Fibroblast of skin of right biceps (primary cell): ENCODE data around the gene TMEM51.

Experiments used
- DNase-seq: peaks from one replicate; pipeline ENCODE4 v3.0.0-alpha.2; 2013

The TMEM51 gene

DNA sequence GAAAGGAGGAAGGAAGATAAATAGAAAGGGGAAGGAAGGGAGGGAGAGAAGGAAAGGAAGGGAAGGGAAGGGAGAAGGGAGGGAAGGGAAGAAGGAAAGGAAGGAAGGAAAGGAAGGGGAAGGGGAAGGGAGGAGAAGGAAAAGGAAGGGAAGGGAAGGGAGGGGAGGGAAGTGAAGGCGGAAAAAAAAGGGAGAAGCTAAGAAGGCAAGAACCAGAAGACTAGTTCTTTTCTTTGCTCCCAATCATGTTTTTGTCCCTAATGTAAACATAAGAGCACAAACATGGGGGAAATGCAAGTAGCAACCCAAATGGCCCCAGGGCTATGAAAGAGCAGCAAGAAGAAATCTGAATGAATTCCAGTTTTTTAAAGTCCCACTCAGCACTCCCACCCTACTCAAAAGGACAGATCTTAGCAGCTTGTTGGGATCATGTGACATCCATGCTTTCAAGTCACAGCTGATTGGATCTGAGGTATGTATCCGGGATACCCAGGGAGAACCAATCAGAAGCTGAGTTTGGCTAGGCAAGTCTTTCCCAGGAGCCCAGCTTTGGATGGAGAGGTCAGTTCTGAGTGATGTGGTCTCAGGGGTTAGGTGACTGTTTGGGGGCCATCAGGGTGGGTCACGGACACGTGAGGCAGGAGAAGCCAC is 69.2 kb downstream of the TMEM51 start:
- DNase-seq: no peak

DNA sequence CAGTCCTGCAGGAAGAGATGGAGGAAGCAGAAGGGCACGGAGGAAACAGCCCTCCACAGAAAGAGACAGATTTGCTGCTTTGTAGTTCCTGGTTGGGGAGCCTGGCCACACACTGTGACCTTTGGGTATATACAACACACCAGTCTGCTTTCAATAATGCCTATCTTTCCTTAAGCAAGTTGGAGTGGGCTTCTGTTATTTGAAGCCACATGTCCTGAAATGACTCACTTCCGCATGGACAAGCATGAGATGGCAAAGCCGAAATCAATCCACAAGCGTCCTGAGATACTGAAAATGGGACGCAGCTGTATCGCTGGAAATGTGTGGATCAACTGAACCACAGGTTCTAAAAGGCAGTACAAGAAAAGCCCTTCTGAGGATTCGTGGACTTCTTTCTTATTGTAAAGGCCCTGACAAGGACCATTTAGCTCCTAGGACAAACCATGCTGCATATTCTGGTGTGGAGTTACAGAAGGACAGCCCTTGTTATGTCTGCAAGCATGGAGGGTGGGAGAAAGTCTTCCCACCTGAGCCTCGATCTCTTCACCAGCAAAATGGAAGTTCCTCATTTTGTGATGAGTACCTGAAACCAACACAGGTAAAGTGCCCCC is 70.8 kb downstream of the TMEM51 start:
- no peak for DNase-seq

DNA sequence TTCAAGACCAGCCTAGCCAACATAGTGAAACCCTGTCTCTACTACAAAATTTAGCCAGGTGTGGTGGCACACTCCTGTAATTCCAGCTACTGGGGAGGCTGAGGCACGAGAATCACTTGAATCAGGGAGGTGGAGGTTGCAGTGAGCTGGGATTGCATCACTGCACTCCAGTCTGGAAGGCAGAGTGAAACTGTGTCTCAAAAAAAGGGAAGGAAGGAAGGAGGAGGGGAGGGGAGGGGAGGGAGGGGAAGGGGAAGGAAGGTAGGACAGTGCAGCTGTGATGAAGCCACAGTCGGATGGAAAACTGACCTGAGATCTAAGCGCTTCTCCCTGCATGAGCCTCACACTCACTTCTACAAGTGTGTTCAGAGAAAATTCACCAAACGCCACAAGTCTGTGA is 71.4 kb downstream of the TMEM51 start:
- DNase-seq: no peak

DNA sequence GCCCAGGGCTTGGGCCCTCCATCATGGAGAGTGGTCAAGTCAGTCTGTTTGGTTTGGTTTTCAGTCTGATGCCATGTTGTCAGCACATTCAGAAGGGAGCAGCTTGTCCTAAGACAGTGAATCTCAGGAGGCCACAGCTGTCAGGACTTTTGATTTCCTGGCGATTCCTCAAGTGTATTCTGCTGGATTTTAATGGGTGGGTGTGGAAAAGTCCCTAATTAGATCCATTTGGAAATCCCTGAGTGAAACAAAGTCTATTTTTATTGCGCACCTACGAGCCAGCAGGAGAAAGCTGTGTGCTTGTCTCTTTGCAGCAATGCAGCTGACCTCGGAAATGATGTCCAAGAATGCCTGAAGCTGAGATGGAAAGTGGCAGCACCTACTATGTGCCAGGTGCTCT is 71.9 kb downstream of the TMEM51 start:
- no peak for DNase-seq

DNA sequence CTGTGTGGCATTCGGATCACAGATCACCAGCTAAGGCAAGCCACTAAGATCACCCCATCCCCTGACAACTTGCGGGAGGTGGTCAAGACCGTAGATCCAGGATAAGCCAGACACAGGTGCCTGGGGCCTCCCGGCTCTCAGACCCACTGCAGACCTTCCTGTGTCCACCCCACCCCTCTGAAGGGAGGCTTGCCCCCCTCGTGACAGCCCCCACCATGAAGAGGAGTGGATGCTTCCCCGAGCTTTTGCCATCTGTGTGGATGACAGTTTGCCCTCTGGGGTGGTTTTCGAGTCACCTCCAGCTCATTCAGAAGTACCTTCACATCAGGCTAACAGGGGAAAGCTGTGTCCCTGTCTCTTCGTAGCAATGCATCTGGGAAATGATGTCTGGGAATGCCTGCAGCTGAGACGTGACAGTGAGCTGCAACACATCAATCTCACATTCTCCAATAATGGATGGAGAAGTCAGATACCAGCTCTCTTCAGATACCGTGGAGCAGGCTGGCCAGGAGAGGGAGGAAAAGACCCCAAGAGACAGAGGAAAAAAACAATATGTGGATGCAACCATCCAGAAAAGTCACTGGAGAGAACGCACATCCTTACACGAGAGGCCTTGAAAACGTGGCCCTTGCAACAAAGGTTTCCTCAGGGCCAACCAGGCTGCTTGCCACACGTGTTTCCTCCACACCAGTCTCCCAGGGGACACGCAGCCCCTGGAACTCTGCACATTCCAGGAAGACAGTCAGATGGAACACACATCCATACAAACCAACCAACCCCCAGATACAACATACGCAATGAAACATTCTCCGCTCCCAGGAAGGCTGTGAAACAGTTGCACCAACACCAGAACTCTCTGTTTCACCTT is 73.1 kb downstream of the TMEM51 start:
- DNase-seq: no peak

DNA sequence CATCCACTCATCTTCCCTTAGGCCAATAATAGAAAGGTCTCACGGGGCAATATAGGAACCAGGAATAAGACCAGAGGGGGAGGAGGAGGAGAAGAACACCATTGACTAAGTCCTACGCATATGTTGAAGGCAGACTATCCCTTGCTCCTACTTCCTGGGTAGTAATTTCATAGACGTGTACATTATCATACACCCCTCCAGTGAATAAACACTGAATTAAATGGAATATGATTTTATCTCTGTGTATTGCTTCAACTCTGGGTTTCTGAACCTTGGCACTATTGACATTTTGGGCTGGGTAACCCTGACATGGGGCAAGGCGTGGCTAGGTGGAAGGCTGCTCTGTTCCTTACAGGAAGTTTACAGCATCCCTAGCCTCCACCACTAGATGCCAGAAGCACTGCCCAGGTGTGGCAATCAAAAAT is 76.2 kb downstream of the TMEM51 start:
- DNase-seq: no peak

DNA sequence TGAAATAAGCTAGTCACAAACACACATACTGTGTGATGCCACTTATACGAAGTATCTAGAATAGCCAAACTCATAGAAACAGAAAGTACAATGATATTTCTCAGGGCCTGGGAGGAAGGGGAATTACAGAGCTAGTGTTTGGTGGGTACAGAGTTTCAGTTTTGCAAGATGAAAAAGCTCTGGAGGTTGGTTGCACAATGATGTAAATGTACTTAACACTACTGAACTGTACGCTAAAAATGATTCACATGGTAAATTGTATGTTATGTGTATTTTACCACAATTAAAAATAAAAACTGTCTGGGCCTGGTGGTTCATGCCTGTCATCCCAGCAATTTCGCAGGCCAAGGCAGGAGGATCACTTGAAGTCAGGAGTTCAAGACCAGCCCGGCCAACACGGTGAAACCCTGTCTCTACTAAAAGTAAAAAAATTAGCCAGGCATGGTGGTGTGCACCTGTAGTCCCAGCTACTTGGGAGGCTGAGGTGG is 78.2 kb downstream of the TMEM51 start:
- DNase-seq: no peak

DNA sequence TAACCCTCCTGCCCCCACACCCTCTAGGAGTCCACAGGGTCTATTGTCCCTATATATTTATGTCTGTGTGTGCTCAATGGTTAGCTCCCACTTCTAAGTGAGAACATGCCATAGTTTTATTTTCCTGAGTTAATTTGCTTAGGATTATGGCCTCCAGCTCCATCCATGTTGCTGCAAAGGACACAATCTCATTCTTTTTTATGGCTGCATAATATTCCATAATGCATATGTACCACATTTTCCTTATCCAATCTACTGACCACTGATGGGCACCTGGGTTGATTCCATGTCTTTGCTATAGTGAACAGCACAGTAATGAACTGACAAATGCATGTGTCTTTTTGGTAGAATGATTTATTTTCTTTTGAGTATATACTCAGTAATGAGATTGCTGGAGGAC is 80.1 kb downstream of the TMEM51 start:
- DNase-seq: no peak

DNA sequence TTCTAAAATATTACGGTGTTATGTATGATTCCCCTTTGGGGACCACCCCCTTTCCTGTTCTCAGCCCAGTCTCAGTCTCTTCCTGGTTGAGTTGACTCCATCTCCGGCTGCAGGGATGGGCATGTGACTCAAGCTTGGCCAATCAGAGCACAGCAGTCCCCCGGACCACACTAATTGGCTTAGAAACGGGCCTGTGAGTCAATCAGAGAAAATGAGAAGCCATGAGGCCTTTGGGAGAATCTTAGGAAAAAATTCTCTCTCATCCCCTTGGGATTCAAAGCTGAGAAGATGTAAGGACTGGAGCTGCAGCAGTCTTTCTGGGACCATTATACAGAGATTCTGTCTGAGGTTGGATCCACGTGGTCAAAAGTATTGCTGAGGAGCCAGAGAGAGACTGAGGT is 82.8 kb downstream of the TMEM51 start:
- peak; percentile 55 for DNase-seq

DNA sequence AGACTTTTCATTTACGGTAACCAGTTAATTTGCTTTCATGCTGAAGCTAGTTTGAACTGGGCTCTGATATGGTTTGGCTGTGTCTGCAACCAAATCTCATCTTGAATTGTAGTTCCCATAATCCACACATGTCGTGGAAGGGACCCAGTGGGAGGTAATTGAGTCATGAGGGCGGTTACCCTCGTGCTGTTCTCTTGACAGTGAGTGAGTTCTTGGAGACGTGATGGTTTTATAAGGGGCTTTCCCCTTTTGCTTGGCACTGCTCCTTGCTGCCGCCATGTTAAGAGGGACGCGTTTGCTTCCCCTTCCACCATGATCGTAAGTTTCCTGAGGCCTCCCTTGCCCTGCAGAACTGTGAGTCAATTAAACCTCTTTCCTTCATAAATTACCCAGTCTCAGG is 83.2 kb downstream of the TMEM51 start:
- DNase-seq: no peak

DNA sequence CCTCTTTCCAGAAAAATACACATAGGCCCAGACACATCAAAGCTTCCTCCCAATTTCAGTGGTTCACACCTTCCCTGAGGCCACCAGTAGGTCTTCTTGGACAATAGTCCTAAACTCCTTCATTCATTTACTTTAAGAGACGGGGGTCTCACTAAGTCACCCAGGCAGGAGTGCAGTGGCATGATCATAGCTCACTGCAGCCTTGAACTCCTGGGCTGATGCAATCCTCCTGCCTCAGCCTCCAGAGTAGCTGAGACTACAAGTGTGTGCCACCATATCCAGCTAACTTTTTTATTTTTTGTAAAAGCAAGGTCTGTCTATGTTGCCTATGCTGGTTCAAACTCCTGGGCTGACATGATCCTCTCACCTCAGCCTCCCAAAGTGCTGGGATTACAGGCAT is 85.2 kb downstream of the TMEM51 start:
- no peak for DNase-seq

DNA sequence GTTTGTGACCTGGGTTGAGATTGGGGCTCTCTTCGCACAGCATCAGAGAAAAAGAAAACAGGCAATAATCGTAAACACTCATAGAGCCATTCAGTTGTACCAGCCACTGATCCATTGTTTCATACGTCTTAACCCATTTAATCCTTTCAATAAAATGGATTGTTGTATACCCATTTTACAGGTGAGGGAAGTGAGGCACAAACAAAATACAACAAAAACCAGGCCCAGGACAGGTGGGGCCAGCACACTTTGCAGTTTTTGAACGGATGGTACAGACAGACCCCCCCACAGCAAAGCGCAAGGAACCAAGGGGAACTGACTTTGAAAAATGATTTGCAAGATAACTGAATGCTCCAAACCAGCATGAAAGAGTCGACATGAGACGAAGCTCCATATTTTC is 89.2 kb downstream of the TMEM51 start:
- no peak for DNase-seq

DNA sequence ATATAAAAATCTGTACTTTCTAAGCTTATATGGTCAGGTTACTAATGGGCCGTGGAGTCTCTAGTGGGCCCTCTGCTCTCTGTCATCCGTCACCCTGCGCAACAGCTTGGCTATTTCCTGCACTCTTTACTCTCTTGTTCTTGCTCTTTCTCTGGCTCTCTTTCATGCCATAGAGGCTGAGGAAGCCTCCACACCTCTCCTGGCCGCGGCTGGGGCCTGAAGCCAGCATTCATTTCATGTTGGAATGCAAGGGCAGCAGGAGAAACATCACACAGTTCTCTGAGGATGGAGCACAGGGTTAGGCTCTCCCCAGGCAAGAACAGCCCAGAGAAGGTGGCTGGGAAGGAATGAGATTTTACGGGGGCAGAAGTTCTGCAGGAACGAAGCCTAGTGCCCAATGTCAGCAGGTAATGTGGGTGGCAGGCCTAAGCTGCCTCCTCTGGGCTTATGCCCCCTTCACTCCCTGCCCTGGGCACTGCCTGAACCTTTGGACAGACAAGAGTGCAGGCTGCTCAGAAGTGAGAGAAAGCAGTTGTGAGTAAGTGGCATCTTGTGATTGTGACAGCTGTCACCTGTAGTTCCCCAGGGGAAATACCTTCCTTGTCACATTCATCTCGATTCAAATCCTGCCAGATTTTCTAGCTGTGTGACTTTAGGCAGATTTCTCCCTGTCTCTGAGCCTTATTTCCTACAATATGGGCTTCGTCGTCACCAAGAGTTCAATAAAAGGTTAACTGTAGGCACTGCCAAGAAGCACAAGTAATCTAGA is 89.9 kb downstream of the TMEM51 start:
- no peak for DNase-seq

DNA sequence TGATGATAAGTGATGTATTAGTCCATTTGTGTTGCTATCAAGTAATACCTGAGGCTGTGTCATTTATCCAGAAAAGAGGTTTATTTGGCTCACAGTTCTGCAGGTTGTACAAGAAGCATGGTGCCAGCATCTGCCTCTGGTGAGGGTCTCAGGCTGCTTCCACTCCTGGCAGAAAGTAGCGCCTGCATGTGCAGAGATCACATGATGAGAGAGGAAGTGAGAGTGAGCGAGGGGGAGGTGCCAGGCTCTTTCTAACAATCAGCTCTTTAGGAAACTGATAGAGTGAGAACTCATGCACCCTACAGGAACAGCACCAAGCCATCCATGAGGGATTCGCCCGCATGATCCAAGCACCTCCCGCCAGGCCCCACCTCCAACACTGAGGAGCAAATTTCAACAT is 91.3 kb downstream of the TMEM51 start:
- no peak for DNase-seq

DNA sequence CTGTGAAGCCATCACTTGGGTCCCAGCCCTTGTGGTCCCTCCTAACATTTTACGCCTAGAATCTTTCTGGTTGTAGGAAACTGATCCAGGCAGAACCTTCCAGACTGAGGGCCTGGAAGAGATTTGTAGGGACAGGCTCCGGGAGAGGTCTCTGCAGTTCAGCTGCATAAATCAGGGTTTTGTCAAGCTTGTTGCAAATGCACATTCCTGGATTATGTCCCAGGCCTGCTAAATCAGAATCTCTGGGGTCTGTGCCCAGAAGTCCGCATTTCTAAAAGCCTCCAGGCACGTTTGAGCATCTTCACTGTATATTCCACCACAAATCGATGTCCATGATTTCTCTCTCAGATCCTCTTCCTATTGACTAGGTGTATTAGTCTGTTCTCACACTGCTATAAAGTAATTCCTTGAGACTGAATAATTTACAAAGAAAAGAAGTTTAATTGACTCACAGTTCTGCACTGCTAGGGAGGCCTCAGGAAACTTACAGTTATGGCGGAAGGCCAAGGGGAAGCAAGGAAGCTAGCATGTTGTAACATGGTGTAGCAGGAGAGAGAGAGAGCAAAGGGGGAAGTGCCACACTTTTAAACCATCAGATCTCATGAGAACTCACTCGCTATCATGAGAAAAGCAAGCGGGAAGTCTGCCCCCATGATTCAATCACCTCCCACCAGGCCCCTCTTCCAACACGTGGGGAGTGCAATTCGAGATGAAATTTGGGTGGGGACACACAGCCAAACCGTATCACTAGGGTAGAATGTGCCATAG is 92.2 kb downstream of the TMEM51 start:
- peak; percentile 68 for DNase-seq

DNA sequence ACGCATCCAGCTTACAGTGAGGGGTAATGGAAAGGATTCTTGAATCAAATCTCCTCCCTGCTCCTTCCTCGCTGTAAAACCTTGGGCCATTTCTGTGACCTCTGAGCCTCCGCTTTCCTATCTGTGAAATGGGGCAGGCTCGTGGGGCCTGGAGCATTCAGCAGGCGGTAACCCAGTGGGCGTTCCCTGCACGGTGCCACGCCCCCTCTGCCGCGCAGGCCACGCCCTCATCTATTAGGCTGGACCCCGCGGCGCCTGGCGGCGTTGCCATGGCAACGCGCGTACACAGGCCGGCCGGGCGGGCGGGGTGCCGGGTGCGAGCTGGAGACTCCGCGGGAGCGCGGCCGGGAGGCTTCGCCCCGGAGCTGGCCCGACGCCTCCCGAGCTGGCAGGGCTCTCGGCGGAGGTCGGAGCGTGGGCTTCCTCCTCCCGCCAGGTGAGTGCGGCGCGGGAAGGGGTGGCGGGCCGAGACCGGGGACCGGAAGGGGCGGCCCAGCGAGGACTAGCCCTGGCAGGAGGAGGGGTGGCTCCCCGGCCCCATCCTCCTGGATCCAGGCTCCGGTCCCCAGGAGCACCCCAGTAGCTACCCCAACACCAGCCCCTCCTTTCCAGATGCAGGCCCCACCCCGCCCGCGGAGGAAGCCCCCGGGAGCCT is 93.5 kb downstream of the TMEM51 start, which contains the start of gene FHAD1:
FHAD1 (plus strand) TSS at position 264 of the 655 bp plus-strand sequence. CDS start 4,562 bp downstream, outside the sequence.
- peak; percentile 62 for DNase-seq

DNA sequence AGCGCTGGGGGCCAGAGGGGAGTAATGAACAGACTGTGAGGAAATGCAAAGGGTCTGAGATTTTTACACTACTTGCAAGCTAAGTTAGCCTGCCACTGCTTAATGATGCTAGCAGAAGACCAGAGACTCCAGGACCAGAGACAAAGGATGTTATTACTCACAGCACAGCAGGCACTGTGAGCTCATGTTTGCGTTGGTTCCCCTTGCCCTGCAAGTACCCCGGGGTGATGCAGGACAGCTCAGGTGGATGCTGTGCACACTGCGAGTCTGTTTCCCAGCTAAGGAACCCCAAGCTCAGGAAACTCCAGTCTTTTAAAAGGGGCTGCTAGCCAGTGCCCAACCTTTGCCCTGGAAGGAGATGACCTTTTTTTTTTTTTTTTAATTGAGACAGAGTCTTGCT is 94.7 kb downstream of the TMEM51 start:
- DNase-seq: no peak

DNA sequence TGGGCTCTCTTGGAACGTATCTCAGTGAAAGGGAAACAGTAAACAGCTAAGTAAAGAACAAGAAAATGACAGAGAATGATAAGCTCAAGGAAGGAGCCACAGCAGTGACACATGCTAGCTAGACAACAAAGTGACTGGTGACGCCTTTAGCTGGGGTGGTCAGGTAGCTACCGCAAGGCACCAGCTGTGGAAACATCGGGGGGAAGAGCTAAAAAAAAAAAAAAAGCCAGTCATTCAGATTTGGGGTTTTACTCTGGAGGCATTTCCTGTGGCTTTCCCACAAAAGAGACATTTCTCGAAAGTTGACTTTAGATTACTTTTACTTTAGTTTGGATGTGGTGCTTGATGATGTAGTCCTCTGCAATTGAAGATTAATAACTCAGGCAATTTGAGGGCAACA is 95.5 kb downstream of the TMEM51 start:
- DNase-seq: no peak

DNA sequence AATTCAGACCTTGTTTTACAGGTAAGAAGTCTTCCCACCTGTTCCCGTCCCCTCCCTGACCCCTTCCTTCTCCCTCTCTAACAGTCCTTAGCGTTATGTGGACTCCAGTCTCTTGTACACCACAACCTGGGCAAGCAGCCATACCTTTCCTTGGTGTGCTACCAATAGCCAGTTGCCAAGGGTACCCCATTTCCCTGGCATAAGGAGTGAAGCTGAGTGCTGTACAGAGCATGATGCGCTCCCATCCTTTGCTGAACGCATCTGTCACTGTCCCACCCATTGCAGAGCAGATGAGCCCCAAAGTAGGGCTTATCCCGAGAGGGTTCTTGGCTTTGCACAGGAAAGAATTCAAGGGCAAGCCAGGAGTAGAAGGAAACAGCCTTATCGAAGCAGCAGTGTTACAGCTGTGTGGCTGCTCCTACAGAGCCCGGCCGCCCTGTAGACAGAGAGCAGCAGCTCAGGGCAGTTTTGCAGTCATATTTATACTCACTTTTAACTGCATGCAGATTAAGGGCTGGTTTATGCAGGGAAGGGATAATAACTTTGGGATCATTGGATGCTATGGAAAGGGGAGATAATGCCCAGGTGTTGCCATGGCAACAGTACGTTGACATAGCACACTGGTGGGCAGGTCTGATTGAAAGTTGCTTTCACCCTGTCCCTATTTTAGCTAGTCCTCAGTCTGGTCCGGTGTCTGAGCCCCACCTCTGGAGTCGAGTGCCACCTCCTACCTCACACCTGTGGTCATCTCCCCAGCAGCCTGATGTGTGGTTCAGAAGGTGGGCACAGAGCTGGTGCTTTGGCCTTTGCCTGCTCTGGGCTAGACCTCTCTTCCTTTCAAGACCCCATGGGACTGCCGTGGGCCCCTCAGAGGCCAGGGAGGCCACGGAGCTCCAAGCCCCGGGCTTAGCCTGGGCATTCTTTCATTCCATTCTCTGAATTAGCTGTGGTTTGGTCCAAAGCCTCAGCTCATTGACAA is 98.6 kb downstream of the TMEM51 start:
- no peak for DNase-seq

DNA sequence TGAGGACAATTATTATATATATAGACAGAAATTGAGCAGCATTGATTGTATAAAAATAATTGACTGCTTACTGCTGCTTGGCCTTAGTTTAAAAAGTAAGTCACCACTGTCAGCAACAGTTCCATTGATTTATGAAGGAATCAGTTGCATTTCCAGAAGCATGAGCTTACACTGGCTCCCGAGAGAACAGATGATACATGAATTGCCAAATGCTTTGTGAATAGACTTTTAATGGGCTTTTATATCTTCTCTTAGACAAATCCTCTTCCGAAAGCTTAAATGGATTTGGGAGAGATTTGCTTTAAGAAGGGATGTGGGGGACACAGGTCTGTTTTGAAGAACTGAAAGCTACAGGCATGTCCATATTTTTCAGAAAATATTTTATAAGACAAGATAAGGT is 101.0 kb downstream of the TMEM51 start:
- DNase-seq: no peak
